Measurements from ENCODE around the gene RABL6.
"Not testable (repeated sequence)": the region's sequence is repeated elsewhere in the genome, so short reads cannot be mapped to it uniquely, and the experiment has no call there.

RABL6 gene

DNA sequence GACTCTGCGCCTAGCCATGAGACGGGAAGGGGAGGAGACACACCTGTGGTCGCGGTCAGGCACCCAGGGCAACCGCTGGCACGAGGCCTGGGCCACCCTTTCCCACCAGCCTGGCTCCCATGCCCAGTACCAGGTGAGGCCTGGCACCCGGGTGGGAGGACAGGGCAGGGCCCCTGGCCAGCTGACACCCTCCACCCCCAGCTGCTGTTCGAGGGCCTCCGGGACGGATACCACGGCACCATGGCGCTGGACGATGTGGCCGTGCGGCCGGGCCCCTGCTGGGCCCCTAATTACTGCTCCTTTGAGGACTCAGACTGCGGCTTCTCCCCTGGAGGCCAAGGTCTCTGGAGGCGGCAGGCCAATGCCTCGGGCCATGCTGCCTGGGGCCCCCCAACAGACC lies 49.4 kb downstream of the RABL6 start:
- Mint-ChIP-seq H3K9me3 (no peaks in the 10 kb centered on the region), H3K36me3 (peaks cover 15% of the 10 kb centered on the region), H3K4me1 (no peaks in the 10 kb centered on the region), H3K27ac (peak overlapping the region; percentile 50), H3K4me3 (no peak overlapping the region)
- DNase-seq (ENCODE audit: low spot score in 2 of 2) (no peak), ATAC-seq (no peak)

DNA sequence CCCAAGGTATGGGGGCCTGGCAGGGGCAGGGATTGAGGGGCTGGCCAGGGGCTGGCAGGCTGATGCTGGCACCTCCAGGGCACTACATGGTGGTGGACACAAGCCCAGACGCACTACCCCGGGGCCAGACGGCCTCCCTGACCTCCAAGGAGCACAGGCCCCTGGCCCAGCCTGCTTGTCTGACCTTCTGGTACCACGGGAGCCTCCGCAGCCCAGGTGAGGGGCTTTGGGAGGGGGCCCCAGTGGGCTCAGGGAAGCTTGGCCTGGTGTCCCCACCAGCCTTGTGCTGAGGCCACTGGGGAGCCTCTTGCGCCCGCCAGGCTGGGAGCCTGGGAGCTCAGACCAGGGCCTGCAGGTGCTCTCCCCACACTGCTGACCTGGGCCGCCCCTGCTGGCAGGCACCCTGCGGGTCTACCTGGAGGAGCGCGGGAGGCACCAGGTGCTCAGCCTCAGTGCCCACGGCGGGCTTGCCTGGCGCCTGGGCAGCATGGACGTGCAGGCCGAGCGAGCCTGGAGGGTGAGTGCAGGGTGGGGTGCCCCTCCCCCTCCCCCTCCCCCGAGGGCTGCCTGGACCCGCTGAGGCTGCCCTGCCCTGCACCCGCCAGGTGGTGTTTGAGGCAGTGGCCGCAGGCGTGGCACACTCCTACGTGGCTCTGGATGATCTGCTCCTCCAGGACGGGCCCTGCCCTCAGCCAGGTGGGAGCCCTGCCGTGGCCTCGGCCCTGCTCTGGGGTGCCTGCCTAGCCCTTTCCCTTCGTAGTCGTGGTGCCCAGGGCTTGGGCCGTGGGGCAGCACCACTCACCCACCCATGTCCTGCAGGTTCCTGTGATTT lies 50.0 kb downstream of the RABL6 start:
- H3K36me3 Mint-ChIP-seq, result peaks cover 17% of the 10 kb centered on the region
- no peak for DNase-seq (ENCODE audit: low spot score in 2 of 2)
- no peaks in the 10 kb centered on the region for H3K9me3 Mint-ChIP-seq
- no peak overlapping the region for H3K4me3 Mint-ChIP-seq
- peak overlapping the region; percentile 50 for H3K27ac Mint-ChIP-seq
- no peaks in the 10 kb centered on the region for H3K4me1 Mint-ChIP-seq
- no peak for ATAC-seq

DNA sequence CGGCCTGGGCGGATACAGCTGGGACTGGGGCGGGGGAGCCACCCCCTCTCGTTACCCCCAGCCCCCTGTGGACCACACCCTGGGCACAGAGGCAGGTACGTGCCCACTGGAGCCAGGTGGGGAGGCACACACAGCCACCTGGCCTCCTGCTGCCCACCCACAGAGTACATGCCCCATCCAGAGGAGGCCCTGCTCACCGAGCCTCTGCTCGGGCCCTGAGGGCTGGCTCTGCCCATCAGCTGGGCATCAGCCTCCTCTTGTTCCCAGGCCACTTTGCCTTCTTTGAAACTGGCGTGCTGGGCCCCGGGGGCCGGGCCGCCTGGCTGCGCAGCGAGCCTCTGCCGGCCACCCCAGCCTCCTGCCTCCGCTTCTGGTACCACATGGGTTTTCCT lies 50.7 kb downstream of the RABL6 start:
- no peak for DNase-seq (ENCODE audit: low spot score in 2 of 2)
- Mint-ChIP-seq H3K27ac (no peak overlapping the region), H3K4me3 (no peak overlapping the region), H3K9me3 (no peaks in the 10 kb centered on the region), H3K36me3 (peaks cover 24% of the 10 kb centered on the region), H3K4me1 (peaks cover 3% of the 10 kb centered on the region)
- no peak for ATAC-seq

DNA sequence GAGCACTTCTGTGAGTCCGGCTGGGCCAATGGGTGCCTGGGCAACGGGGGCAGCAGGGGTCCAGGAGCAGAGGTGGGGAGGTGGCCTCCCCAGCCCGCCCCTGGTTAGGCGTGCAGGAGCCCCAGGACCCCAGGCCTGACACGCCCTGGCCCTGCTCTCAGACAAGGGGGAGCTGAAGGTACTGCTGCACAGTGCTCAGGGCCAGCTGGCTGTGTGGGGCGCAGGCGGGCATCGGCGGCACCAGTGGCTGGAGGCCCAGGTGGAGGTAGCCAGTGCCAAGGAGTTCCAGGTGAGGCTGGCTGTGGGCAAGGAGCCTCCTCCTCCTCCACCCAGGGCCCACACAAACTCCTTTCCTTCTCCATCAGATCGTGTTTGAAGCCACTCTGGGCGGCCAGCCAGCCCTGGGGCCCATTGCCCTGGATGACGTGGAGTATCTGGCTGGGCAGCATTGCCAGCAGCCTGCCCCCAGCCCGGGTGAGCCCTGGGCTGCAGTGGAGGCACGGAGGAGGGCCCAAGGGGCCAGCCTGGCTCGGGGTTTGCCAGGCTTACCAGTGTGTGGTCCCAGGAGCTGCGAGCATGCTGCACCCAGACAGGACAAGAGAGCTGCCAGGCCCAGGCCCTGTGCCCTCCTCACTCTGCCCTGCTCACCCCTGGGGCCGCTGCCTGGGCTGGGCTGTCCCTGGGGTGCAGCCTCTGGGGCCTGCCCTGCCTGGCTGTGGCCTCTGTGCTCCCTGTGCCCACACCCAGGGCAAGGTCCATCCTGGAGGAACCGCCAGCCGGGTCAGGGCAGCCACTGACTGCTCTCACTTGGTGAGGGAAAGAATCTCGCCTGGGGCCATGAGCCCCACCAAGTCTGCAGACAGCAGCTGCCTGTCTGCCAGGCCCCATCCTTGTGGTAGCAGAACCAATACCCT lies 51.4 kb downstream of the RABL6 start:
- ATAC-seq (no peak), DNase-seq (ENCODE audit: low spot score in 2 of 2) (no peak)
- no peaks in the 10 kb centered on the region for H3K9me3 Mint-ChIP-seq
- H3K27ac Mint-ChIP-seq, result no peak overlapping the region
- peaks cover 30% of the 10 kb centered on the region for H3K36me3 Mint-ChIP-seq
- peaks cover 9% of the 10 kb centered on the region for H3K4me1 Mint-ChIP-seq
- H3K4me3 Mint-ChIP-seq, result no peak overlapping the region

DNA sequence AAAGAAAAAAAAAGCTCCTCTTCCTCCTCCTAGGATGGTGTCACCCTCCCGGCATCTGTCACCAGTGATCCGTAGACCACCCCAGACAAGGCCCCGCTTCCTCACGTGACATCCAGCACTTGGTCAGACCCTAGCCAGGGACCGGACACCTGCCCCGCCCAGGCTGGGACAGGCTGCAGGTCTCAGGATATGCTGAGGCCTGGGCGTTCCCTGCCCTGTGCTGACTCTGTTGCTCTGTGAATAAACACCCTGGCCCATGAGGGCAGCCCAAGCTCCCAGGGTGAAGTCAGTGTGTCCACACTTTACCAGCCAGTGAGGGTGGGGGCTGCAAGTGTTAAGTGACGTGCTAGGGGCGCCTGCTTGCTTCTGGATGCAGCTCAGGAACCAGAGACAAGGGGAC lies 52.8 kb downstream of the RABL6 start:
- peaks cover 16% of the 10 kb centered on the region for H3K4me1 Mint-ChIP-seq
- no peaks in the 10 kb centered on the region for H3K9me3 Mint-ChIP-seq
- ATAC-seq (no peak), DNase-seq (ENCODE audit: low spot score in 2 of 2) (no peak)
- peaks cover 45% of the 10 kb centered on the region for H3K36me3 Mint-ChIP-seq
- no peak overlapping the region for H3K4me3 Mint-ChIP-seq
- H3K27ac Mint-ChIP-seq, result peak overlapping the region; percentile 71

DNA sequence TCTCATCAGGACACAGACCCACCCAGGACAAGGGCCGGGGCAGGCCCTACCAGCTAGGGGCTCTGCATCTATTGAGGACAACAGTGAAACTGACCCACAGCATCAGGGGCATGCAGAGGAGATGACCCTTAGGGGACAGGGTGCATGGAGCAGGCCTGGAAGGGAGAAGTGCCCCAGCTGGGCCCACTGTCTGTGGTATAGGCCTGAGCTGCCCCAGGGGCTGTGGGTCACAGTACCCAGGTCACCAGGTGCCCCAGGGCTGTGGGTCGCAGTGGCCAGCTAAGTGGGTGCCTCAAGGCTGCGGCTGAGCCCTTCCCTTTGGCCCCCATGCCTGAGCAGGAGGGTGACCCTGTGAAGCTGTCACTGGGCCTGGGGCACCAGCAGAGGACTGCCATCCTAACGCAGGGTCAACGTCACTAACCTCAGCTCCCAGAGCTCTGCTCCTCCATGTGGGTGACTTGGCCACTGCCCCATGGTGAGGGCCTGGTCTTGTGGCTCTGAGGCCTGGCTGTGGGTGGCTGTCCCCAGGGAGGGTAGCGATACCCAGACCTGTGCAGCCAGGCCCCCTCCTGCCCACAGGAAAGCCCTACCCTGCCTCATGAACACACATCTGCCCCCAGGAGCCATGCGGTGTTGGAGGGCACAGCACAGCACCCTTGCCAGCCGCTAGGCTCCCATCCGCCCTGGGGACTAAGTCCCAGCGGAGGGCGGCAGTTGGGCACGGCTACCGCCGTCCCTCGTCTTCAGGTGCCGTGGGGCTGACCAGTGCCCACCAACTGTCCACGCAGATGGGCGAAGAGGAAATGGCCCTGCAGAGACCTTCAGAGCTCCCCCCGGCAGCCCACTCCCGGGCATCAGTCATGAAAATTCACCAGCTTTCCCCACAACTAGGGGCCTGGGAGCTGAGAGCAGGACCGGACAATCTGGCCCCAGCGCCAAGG lies 53.5 kb downstream of the RABL6 start:
- Mint-ChIP-seq H3K36me3 (peaks cover 45% of the 10 kb centered on the region), H3K4me3 (no peak overlapping the region), H3K4me1 (peaks cover 16% of the 10 kb centered on the region), H3K9me3 (no peaks in the 10 kb centered on the region), H3K27ac (peak overlapping the region; percentile 71)
- DNase-seq (ENCODE audit: low spot score in 2 of 2), result no peak
- ATAC-seq, result no peak

DNA sequence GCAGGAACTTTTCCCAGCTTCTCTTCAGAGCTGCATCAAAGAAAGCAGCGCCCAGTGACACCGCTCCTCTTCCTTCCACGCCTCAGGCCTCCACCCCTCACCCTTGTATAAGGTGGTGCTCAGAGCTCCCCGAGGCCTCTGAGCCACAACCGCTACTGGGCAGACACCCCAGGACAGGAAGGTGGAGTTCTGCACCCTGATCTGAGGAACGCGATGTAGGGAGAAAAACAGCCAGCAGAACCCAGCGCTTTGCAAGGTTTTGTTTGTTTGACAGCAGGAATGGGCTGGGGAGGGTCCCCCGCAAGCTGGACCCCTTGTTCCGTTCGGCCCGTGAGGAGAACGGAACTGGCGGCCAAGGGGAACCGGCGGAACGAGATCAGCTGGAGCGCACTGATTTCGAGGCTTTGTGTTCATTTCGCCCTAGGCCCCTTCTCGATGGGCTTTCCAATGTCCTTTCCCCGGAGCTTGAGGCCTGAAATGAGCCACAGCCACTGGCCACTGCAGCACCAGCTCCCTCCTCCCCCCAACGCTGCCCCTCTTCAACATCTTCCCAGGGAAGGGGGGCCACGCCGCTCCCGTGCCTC lies 54.2 kb downstream of the RABL6 start:
- Mint-ChIP-seq H3K4me1 (peaks cover 16% of the 10 kb centered on the region), H3K9me3 (no peaks in the 10 kb centered on the region), H3K4me3 (no peak overlapping the region), H3K36me3 (peaks cover 45% of the 10 kb centered on the region), H3K27ac (no peak overlapping the region)
- DNase-seq (ENCODE audit: low spot score in 2 of 2) (no peak), ATAC-seq (no peak)

DNA sequence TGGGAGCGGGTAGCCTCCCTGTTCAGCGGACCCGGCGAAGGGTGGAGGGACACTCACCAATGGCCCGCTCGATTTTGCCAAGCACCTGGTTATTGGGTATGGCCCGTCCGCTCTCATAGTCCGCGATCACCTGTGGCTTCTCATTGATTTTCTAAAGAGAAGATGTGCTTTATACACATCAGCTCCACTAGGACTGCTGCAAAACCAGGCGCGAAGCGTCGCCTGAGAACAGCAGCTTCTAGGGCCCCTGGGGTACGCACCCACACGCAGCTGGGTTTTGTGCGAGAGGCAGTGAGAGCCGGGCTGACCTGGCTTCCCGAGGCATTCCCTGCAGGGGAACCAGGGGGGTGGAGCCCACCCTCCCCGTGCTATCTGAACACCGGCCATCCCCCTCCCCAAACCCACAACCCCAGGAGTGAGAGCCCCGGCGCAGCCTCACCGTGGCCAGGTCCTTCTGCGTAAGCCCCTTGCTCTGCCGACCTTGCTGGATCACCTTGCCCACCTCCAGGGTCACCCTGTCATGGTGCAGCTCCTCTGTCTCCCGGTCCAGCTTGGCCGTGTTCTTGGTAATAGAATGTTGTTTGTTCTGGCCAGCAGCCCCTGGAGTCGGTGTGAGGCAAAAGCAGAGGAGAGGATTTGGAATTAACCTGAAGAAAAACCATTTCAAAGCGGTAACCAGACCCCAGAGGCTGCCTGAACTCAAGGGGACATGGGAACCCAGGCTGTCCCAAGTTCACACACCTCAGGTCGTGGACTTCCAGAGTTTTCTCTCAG lies 55.3 kb downstream of the RABL6 start:
- DNase-seq (ENCODE audit: low spot score in 2 of 2) (no peak), ATAC-seq (no peak)
- Mint-ChIP-seq H3K9me3 (no peaks in the 10 kb centered on the region), H3K4me1 (peaks cover 16% of the 10 kb centered on the region), H3K27ac (no peak overlapping the region), H3K4me3 (no peak overlapping the region), H3K36me3 (peaks cover 45% of the 10 kb centered on the region)

DNA sequence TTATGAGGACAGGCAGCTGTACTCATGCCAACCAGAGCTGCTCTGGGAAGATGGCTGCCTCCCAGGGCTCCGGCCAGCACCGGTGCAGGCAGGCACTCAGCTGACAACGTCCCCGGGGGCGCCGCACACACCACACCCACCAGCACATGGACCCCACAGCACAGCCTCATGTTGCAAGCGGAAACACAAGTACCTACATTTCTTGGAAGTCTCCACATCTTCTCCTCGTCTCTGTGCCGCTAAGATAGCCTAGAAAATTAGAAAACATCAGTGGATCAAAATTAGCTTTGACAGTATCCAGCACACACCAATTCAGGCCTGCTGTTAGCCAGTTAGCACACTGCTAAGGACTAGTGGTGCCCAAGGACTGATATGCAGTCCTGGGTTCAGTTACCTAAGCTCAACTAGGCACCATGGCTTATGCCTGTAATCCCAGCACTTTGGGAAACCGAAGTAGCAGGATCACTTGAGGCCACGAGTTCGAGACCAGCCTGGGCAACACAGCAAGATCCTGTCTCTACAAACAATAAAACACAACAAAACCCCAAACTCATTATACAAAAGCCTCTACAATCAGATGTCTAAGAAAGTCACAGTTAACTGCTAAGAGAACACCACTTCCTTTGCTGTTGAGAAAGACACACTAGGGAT lies 56.0 kb downstream of the RABL6 start:
- Mint-ChIP-seq H3K36me3 (peaks cover 45% of the 10 kb centered on the region), H3K4me1 (peaks cover 16% of the 10 kb centered on the region), H3K27ac (no peak overlapping the region), H3K4me3 (no peak overlapping the region), H3K9me3 (no peaks in the 10 kb centered on the region)
- DNase-seq (ENCODE audit: low spot score in 2 of 2) (no peak), ATAC-seq (no peak)

DNA sequence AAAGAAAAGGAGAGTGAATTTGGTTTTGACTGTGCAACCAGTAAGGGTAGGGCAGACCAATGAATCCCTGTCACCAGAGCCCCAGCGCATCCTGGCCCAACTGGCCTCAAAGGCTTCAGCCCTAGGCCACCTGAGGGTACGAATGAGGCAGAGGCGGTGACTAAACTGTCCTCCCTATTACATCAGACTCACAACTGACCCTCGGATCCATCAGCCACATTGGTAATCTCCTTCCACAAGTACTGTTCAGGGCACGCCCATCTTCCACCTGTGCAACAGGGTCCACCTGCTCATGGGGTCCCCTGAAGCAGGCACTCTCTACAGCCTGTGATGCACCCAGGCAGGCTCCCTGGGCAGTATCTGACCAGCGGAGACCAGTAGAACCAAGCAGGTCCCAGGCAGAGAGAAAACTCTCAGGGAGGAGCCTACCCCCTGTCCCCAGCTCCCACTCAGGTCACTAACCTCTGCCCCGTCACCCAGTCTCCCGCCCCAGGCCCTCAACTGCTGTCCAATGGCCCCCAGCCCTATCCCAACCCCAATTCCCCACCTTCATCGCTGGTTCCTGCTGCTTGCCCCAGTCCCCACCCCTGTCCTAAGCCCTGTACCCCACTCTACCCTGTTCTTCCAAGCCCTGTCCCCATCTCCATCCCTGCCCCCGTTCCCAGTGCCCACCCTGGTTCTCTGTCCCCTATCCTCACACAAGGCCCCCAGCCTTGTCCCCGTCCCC lies 57.5 kb downstream of the RABL6 start:
- Mint-ChIP-seq H3K4me1 (peaks cover 16% of the 10 kb centered on the region), H3K9me3 (no peaks in the 10 kb centered on the region), H3K4me3 (peak overlapping the region; percentile 78), H3K36me3 (peaks cover 45% of the 10 kb centered on the region), H3K27ac (peak overlapping the region; percentile 94)
- DNase-seq (ENCODE audit: low spot score in 2 of 2) (no peak), ATAC-seq (no peak)

DNA sequence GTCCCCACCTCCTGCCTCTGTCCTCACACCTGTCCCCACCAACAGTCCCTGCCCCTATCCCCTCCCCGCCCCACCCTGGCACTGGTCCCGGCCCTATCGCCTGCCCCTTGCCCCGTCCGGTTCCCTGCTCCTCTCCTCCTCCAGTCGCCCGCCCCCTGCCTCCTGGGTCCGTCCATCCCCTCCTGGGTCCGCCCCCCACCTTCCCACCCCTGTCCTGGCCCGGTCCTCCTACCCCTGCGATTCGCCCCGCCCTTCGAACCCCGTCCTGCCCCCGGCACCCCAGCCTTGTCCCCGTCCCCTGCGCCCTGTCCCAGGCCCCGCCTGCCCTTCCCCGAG lies 58.0 kb downstream of the RABL6 start:
- DNase-seq (ENCODE audit: low spot score in 2 of 2) (no peak), ATAC-seq (peak; percentile 22)
- Mint-ChIP-seq H3K4me1 (peaks cover 16% of the 10 kb centered on the region), H3K27ac (peak overlapping the region; percentile 94), H3K36me3 (peaks cover 45% of the 10 kb centered on the region), H3K4me3 (peak overlapping the region; percentile 78), H3K9me3 (no peaks in the 10 kb centered on the region)

DNA sequence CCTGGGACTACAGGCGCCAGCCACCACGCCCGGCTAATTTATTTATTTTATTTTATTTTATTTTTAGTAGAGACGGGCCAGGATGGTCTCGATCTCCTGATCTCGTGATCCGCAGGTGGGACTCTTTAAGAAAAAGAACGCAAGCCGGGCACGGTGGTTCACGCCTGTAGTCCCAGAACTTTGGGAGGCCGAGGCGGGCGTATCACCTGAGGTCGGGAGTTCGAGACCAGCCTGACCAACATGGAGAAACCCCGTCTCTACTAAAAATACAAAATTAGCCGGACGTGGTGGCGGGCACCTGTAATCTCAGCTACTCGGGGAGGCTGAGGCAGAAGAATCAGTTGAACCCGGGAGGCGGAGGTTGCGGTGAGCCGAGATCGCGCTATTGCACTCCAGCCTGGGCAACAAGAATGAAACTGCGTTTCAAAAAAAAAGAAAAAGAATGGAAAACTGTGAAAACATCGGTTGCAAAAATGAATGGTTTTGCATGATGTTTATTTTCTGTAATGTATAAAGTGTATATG lies 59.2 kb downstream of the RABL6 start:
- Mint-ChIP-seq H3K4me1 (peaks cover 16% of the 10 kb centered on the region), H3K4me3 (peak overlapping the region; percentile 78), H3K36me3 (peaks cover 36% of the 10 kb centered on the region)
- not testable (repeated sequence) for H3K9me3 Mint-ChIP-seq; DNase-seq (ENCODE audit: low spot score in 2 of 2); H3K27ac Mint-ChIP-seq; ATAC-seq

DNA sequence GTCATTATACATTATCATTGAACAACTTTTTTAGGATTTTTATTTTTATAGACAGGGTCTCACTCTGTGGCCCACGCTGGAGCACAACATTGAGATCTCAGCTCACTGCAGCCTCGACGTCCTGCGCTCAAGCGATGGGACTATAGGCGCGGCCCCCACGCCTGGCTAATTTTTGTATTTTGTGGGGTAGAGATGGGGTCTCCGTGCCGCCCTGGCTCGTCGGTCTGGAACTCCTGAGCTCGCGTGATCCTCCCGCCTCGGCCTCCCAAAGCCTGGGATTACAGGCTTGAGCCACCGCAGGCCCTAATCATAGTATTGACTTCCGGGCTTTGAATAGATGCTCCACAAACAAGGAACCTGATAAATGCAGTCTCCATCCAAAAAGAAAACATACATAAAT lies 59.7 kb downstream of the RABL6 start:
- Mint-ChIP-seq H3K4me1 (peaks cover 16% of the 10 kb centered on the region), H3K27ac (no peak overlapping the region), H3K9me3 (no peaks in the 10 kb centered on the region), H3K36me3 (peaks cover 30% of the 10 kb centered on the region), H3K4me3 (peak overlapping the region; percentile 78)
- DNase-seq (ENCODE audit: low spot score in 2 of 2), result no peak
- no peak for ATAC-seq

Measured in stimulated activated effector memory CD8-positive, alpha-beta T cell treated with anti-CD3 and anti-CD28 coated beads, Interleukin-12 subunit alpha, Interleukin-12 subunit beta, amount 100 ng/mL, for 72 hours (primary cell).